Kidney epithelial cell (primary cell): Measurements from ENCODE around the gene DHX38. TPM values are rescaled to one million over a fixed set of nuclear protein-coding genes. Genes with fewer than 3 reads are reported as not detected.

Source experiments
- DNase-seq: peaks from one replicate; pipeline ENCODE4 v3.0.0-alpha.2; 2010; ENCODE audit warnings: low read depth
- H3K27me3 ChIP-seq: 2 replicates; pipeline ENCODE4 v1.6.0; 2011; ENCODE audit warnings: low read length; ENCODE audit not compliant: control insufficient read depth, insufficient read depth
- H3K36me3 ChIP-seq: 2 replicates; pipeline ENCODE4 v1.5.1; 2011; ENCODE audit warnings: low read length; ENCODE audit not compliant: control insufficient read depth, insufficient read depth
- H3K4me3 ChIP-seq: 2 replicates; pipeline ENCODE4 v1.5.1; 2011; ENCODE audit warnings: low read depth, mild to moderate bottlenecking, control low read depth, low read length
- total RNA-seq: library from RNA; depleted of rRNA; stranded (reverse); fragments of >200 nt; gene quantifications from 2 replicates; pipeline ENCODE4 v1.2.3, GENCODE V29; 2015
- TF ChIP-seq, protein P1 (sequence below): IDR thresholded peaks from 2 replicates; pipeline ENCODE4 v1.5.1; 2011; ENCODE audit warnings: mild to moderate bottlenecking, moderate library complexity, low read length, control low read depth, inconsistent platforms; ENCODE audit not compliant: insufficient read depth, poor library complexity, severe bottlenecking

The DHX38 gene
- total RNA-seq, 1 donor from 2014 or later = 46.0 TPM

- no peak for DNase-seq
- H3K36me3 ChIP-seq = no peaks in the 10 kb centered on the region
- H3K27me3 ChIP-seq = no peaks in the 10 kb centered on the region
- no peak overlapping the region for H3K4me3 ChIP-seq
- TF ChIP-seq, protein P1, sequence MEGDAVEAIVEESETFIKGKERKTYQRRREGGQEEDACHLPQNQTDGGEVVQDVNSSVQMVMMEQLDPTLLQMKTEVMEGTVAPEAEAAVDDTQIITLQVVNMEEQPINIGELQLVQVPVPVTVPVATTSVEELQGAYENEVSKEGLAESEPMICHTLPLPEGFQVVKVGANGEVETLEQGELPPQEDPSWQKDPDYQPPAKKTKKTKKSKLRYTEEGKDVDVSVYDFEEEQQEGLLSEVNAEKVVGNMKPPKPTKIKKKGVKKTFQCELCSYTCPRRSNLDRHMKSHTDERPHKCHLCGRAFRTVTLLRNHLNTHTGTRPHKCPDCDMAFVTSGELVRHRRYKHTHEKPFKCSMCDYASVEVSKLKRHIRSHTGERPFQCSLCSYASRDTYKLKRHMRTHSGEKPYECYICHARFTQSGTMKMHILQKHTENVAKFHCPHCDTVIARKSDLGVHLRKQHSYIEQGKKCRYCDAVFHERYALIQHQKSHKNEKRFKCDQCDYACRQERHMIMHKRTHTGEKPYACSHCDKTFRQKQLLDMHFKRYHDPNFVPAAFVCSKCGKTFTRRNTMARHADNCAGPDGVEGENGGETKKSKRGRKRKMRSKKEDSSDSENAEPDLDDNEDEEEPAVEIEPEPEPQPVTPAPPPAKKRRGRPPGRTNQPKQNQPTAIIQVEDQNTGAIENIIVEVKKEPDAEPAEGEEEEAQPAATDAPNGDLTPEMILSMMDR = no peak
Observed at GRCh38 chr16:72159386-72159785, 65.7 kb downstream of the DHX38 start.

- TF ChIP-seq, protein P1 = no peak
- no peak for DNase-seq
- no peaks in the 10 kb centered on the region for H3K27me3 ChIP-seq
- no peak overlapping the region for H3K4me3 ChIP-seq
- no peaks in the 10 kb centered on the region for H3K36me3 ChIP-seq
Observed at GRCh38 chr16:72159801-72160200, 66.2 kb downstream of the DHX38 start.

DNA sequence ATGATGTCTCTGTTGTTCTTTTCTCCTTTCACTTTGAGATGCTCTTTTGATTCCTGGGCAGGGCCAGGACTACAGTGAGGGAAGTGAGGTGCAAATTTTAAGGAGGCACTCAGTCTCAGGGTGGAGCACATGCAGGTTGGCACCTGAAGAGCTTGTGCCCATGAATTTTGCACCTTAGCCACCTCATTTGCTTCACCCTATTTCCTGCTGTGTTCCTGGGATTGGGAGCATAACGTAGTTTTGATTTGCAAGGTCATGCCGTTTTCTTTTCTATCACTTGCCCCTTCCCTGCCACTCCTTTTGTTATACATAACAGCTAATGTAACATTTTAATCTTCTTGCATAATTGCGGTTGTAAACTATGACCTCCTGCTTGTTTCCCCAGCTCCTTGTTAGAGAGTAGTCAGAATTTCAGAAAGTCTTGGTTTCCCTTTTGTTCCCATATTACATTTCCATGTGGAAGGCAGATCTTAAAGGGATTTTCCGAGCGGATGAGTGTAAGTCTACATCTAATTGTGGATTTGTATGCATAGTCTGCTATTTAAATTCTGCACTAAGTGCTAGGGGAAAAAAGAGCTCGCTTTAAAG, 68.6 kb downstream of the DHX38 start:
- no peaks in the 10 kb centered on the region for H3K36me3 ChIP-seq
- DNase-seq = no peak
- TF ChIP-seq, protein P1 = no peak
- no peak overlapping the region for H3K4me3 ChIP-seq
- H3K27me3 ChIP-seq = no peaks in the 10 kb centered on the region

Other genes with a start within 250 kb of the DHX38 start
- 25.7 and 25.9 TPM in 2 replicates for gene ATXN1L, start 247.9 kb upstream of the DHX38 start, total RNA-seq
- 10.3 and 13.7 TPM in 2 replicates for gene ZNF821, start 209.7 kb upstream of the DHX38 start, total RNA-seq
- gene IST1, start 198.3 kb upstream of the DHX38 start, total RNA-seq = 222 and 224 TPM in 2 replicates
- not detected in 2 replicates for gene PKD1L3, start 93.4 kb upstream of the DHX38 start, total RNA-seq
- 7.9 and 19.9 TPM in 2 replicates for gene DHODH, start 85.1 kb upstream of the DHX38 start, total RNA-seq
- gene HP, start 39.3 kb upstream of the DHX38 start, total RNA-seq = not detected in 2 replicates
- gene HPR, start 30.6 kb upstream of the DHX38 start, total RNA-seq = not detected in 2 replicates
- 9.1 and 11.7 TPM in 2 replicates for gene TXNL4B, start 227 bp upstream of the DHX38 start, total RNA-seq
- gene PMFBP1, start 78.3 kb downstream of the DHX38 start, total RNA-seq = 0.75 TPM in 1 of 2 replicates, not detected in the other